ENCODE measurements around the gene DBN1. TPM values are rescaled to one million over a fixed set of nuclear protein-coding genes. Genes with fewer than 3 reads are reported as not detected.
"Not testable (repeated sequence)": the region's sequence is repeated elsewhere in the genome, so short reads cannot be mapped to it uniquely, and the experiment has no call there.

The DBN1 gene
- total RNA-seq, 4 donors from 2014 or later = 61.4 to 98.8 (median 68.0) TPM

DNA sequence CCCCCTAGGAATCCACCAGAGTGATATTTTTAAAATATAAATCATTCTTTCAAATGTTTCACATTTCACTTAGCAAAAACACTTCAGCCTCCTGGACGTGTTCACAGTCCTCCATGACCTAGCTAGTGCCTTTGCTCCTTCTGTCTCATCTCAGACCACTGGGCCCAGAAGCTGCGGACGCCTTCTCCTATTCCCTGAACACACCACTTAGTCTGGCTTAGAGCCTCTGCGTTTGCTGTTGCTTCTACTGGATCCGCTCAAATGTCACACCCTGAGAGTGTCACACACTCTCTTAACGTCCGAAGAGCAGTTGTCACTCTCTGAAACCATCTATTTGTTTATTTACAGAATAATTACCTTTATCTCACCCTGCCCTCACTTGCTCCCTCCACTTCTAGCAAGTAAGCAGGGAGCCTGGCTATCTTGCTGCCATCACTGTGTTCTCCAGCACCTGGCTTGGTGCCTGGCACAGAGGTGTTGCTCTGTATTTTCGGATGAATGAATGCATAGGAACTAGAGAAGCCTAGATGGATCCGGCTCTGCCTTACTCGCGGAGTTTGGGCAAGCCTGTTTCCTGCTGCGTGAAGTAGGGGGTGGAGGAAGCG, 48.1 kb downstream of the DBN1 start:
- peak overlapping the region in 2 of 3 donors; percentile 2 to 42 for H3K4me3 ChIP-seq (replicated peaks in 1 of 3)
- H3K9me3 ChIP-seq = no peaks in the 10 kb centered on the region
- WGBS, 2 donors = 47 to 48% methylated on average over 13 of the region's 13 CpGs
- peak overlapping the region; percentile 64 to 92 (median 90) for H3K27ac ChIP-seq
- H3K4me1 ChIP-seq = peaks cover 13% of the 10 kb centered on the region in 2 donors
- peak; percentile 49 to 50 for DNase-seq
- no peaks in the 10 kb centered on the region for H3K36me3 ChIP-seq
- TF ChIP-seq, protein P1, sequence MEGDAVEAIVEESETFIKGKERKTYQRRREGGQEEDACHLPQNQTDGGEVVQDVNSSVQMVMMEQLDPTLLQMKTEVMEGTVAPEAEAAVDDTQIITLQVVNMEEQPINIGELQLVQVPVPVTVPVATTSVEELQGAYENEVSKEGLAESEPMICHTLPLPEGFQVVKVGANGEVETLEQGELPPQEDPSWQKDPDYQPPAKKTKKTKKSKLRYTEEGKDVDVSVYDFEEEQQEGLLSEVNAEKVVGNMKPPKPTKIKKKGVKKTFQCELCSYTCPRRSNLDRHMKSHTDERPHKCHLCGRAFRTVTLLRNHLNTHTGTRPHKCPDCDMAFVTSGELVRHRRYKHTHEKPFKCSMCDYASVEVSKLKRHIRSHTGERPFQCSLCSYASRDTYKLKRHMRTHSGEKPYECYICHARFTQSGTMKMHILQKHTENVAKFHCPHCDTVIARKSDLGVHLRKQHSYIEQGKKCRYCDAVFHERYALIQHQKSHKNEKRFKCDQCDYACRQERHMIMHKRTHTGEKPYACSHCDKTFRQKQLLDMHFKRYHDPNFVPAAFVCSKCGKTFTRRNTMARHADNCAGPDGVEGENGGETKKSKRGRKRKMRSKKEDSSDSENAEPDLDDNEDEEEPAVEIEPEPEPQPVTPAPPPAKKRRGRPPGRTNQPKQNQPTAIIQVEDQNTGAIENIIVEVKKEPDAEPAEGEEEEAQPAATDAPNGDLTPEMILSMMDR (IDR thresholded peaks at IDR 0.05) = no peak
- no peak for TF ChIP-seq POLR2A (IDR thresholded peaks at IDR 0.05)
- intact Hi-C loops (cut with DNase I) = no loop called here
- H3K27me3 ChIP-seq = no peaks in the 10 kb centered on the region

DNA sequence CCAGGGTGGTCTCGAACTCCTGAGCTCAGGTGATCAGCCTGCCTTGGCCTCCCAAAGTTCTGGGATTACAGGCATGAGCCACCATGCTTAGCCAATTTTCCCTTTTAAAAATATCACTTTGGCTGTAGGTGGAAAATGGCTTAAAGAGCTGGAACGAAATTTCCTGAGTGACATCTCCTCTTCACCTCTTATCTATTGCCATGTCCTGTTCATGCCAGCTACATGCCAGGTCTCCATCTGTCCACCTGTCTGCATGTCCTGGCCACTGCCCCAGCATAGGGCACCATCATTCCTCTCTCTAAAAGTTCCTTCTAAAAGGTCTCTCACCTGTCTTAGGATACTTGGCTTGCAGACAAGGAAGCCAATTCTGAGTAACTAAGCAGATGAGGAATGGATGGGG, 49.8 kb downstream of the DBN1 start:
- H3K36me3 ChIP-seq = no peaks in the 10 kb centered on the region
- peaks cover 13% of the 10 kb centered on the region in 2 donors for H3K4me1 ChIP-seq
- TF ChIP-seq POLR2A (IDR thresholded peaks at IDR 0.05) = no peak
- TF ChIP-seq, protein P1 (IDR thresholded peaks at IDR 0.05) = no peak
- no peaks in the 10 kb centered on the region for H3K9me3 ChIP-seq
- H3K27me3 ChIP-seq = no peaks in the 10 kb centered on the region
- 89 to 95% methylated on average over 2 of the region's 2 CpGs for WGBS, 2 donors
- intact Hi-C loops (cut with DNase I) = no loop called here
- H3K27ac ChIP-seq = no peak overlapping the region
- no peak overlapping the region for H3K4me3 ChIP-seq (replicated peaks in 1 of 3)
- DNase-seq = no peak

DNA sequence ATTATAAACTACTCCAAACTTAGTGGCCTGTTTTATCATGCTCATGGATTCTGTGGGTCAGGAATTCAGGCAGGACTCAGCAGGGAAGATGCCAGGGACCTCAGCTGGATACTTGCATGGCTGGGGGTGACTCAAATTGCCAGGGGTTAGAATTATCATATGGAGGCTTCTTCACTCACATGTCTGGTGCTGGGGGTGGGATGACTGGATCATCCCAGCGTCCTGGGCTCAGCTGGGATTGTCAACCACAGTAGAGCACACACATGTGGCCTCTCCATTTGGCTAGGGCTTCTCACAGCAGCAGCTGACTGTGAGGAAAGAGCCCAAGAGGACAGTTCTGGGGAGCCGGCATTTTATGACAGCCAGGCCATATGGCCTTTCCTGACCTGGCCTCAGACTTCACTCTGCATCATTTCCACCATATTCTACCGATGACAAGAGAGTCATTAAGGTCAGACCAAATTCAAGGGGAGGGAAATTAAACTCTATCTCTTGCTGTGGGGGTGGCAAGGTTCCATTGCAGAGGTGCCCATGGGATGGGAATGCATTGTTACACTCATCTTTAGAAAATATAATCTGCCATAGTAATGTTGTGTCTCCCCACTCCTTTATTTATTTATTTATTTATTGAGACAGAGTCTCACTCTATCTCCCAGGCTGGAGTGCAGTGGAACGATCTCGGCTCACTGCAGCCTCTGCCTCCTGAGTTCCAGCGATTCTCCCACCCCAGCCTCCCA, 52.2 kb downstream of the DBN1 start:
- no peak for DNase-seq

DNA sequence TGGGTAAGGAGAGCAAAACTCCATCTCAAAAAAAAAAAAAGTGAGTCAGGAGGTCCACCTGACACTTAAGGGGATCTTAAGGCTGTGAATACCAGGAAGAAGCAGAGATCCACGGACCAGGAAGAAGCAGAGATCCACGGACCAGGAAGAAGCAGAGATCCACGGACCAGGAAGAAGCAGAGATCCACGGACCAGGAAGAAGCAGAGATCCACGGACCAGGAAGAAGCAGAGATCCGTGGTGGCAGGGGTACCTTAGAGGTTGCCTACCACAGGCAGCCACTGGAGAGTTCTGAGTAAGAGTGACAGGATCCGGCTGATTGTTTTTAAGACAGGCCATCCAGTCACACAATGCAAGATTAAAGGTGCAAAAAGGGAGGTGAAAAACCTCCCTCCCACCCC, 53.0 kb downstream of the DBN1 start:
- intact Hi-C loops (cut with DNase I); H3K4me3 ChIP-seq (replicated peaks in 1 of 3); H3K9me3 ChIP-seq; H3K4me1 ChIP-seq; H3K27ac ChIP-seq; H3K36me3 ChIP-seq; DNase-seq; H3K27me3 ChIP-seq: not testable (repeated sequence)
- WGBS, 2 donors = 75 to 78% methylated on average over 7 of the region's 7 CpGs

More for the DNA sequence above, 52.2 kb downstream of the DBN1 start:
- H3K27me3 ChIP-seq = no peaks in the 10 kb centered on the region
- H3K4me1 ChIP-seq = no peaks in the 10 kb centered on the region
- 83 to 84% methylated on average over 6 of the region's 6 CpGs for WGBS, 2 donors
- TF ChIP-seq POLR2A (IDR thresholded peaks at IDR 0.05) = no peak
- TF ChIP-seq, protein P1 (IDR thresholded peaks at IDR 0.05) = no peak
- intact Hi-C loops (cut with DNase I) = no loop called here
- H3K9me3 ChIP-seq = no peaks in the 10 kb centered on the region
- H3K4me3 ChIP-seq (replicated peaks in 1 of 3) = no peak overlapping the region
- H3K27ac ChIP-seq = no peak overlapping the region
- no peaks in the 10 kb centered on the region for H3K36me3 ChIP-seq

DNA sequence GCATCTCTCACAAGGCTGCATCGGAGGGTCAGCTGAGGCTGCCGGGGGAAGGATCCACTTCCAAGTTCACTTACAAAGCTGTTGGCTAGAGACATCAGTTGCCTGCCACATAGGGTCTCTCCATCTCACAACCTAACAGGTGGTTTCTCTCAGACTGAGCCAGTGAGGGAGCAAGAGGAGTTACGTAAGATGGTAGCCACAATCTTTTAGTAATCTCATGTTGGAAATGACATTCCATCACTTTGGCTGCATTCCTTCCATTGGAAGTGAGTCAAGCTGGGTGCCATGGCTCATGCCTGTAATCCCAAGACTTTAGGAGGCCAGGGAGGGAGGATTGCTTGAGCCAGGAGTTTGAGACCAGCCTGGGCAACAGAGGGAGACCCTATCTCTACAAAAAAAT, 54.4 kb downstream of the DBN1 start:
- no peaks in the 10 kb centered on the region for H3K9me3 ChIP-seq
- H3K36me3 ChIP-seq = no peaks in the 10 kb centered on the region
- no peak overlapping the region for H3K27ac ChIP-seq
- 84 to 97% methylated on average over 3 of the region's 3 CpGs for WGBS, 2 donors
- H3K4me3 ChIP-seq (replicated peaks in 1 of 3) = no peak overlapping the region
- TF ChIP-seq POLR2A (IDR thresholded peaks at IDR 0.05) = no peak
- TF ChIP-seq, protein P1 (IDR thresholded peaks at IDR 0.05) = no peak
- H3K27me3 ChIP-seq = no peaks in the 10 kb centered on the region
- no peaks in the 10 kb centered on the region for H3K4me1 ChIP-seq
- no peak for DNase-seq
- intact Hi-C loops (cut with DNase I) = no loop called here

DNA sequence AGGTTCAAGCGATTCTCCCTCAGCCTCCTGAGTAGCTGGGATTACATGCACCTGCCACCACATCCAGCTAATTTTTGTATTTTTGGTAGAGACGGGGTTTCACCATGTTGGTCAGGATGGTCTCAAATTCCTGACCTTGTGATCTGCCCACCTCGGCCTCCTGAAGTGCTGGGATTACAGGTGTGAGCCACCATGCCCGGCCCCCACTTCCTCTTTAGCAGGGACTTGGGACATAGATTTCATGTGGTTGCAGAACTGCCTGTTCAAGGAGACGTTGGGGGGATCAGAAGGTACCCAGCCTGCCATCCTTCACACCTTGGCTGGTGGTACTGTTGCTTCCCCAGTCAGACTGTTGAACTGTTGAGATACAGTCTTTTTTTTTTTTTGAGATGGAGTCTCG, 56.4 kb downstream of the DBN1 start:
- H3K27me3 ChIP-seq; intact Hi-C loops (cut with DNase I); DNase-seq; H3K9me3 ChIP-seq; H3K36me3 ChIP-seq; H3K4me1 ChIP-seq; H3K27ac ChIP-seq; H3K4me3 ChIP-seq (replicated peaks in 1 of 3): not testable (repeated sequence)
- WGBS, 2 donors = 83 to 84% methylated on average over 6 of the region's 6 CpGs
